Stimulated activated CD8-positive, alpha-beta memory T cell treated with anti-CD3 and anti-CD28 coated beads, Interleukin-4, amount 100 ng/mL, for 48 hours (primary cell): ENCODE results near the gene ZNF566.
A peak's percentile ranks its signal among the peaks of the same experiment; 100 is the strongest.

Experiments
- DNase-seq: peaks from one replicate; pipeline ENCODE4 v3.0.0-alpha.2; 2020

The ZNF566 gene

DNA sequence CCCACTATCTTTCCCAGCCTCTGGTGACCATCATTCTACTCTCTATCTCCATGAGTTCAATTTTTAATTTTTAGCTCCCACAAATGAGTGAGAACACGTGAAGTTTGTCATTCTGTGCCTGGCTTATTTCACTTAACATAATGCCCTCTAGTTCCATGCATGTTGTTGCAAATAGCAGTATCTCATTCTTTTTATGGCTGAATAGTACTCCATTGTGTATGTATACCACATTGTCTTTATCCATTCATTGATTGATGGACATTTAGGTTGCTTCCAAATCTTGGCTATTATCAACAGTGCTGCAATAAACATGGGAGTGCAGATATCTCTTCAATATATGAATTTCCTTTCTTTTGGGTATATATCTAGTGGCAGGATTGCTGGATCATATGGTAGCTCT, 48.0 kb downstream of the ZNF566 start:
- no peak for DNase-seq

DNA sequence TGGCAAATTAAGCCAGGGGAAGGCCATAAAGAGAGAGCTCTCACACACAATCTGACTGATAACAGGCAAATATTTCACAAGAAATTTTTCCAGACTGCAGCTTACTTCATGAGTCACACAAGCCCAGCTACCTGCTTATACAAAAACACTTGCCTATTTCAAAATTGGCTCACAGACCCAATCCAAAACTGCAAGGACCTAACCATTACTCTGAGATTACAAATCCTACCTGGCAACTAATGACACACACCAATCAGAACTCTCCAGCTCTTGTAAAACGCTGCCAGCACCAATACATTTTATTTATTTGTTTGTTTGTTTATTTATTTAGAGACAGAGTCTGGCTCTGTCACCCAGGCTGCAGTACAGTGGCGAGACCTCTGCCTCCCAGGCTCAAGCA, 52.8 kb downstream of the ZNF566 start:
- DNase-seq: no peak

DNA sequence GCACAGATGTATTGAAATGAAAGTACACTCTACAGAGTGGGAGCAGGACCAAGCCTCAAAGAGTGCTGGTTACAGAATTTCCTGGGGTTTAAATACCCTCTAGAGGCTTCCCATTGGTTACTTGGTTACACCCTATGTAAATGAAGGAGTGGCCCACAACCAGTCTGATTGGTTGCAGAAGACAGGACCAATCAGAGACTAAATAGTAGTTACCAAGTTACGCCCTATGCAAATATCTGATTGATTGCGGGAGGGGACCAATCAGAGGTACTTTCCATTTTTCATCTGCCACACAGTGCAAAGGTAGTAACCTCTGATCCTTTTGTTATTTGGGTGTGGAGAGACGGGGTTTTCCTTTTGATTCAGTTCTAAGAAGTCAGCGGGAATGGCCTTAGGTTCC, 65.4 kb downstream of the ZNF566 start:
- no peak for DNase-seq

DNA sequence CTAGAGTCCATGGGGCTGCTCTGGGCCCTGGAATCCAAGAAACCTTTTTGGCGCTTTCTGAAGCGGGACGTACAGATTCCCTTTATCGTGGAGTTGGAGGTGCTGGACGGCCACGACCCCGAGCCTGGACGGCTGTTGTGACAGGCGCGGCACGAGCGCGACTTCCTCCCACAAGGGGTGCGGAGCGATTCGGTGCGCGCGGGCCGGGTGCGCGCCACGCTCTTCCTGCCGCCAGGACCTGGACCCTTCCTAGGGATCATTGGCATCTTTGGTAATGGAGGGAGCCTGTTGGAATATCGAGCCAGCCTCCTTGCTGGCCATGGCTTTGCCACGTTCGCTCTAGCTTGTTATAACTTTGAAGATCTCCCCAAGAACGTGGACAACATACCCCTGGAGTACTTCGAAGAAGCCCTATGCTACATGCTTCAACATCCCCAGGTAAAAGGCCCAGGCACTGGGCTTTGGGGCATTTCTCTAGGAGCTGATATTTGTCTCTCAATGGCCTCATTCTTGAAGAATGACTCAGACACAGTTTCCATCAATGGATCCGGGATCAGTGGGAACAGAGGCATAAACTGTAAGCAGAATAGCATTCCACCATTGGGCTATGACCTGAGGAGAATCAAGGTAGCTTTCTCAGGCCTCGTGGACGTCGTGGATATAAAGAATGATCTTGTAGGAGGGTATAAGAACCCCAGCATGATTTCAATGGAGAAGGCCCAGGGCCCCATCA, 67.4 kb downstream of the ZNF566 start:
- no peak for DNase-seq

DNA sequence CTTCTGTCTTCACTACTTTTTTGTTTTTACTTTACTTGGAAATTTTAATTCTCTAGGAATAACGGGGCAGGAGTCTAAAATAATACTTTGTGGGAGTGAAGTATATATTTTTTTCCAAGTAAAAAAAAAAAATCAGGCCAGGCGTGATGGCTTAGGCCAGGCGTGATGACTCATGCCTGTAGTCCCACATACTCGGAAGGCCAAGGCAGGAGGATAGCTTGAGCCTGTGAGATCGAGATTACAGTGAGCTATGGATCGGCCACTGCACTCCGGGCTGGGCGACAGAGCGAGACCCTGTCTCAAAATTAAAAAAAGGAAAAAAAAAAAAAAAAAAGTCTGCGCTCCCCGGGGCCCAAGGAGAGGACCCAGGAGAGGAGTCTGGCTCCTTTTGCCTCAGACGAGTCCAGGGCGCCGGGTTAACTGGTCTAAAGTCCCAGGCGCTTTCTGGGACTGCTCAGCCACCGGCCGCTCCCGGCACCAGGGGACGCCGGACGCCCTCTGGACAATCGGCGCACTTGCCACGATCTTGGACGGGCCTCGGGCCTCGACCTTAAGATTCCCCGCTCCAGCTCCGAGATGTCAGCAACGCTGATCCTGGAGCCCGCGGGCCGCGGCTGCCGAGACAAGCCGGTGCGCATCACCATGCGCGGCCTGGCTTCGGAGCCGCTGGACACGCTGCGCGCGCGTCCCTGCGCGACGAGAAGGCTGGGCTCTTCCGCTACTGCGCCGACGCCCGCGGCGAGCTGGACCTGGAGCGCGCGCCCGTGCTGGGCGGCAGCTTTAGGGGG, 68.2 kb downstream of the ZNF566 start:
- peak; percentile 23 for DNase-seq

DNA sequence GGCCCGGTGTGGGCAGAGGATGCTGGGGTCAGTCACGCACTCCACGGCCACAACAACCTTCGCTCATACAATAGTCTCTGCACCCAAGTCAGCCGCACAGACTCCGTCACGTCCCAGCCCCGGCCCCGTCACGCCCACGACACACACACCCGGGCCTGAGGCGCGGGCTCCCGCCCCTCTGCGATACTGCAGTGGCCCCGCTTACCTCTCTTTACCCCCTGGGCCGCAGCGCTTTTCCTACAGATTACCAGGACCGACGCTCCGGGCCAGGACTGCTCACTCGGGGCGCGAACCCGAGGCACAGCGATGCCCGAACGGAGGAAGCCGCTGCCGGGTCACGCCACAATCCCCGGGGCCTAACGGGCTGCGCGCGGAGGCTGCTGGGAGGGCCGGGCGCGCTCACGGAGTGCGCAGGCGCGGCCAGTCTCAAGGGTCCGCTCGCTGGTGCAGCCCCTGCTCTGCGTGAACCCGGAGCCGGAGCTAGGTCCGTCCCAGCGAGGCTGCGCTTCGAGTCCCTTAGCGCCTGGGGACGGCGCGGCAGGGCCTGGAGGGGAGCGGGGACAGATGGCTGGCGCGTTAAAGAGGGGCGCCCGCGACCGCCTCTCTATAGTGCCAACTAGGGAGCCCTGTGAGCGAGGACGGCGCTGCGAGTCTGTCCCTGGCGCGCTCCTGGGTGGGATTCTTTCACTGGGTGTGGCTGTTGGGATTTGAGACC, 70.9 kb downstream of the ZNF566 start, which contains the start of gene ZFP82:
Gene ZFP82 (minus strand): TSS at position 358 of the 715 bp plus-strand sequence. CDS start 8,855 bp downstream, outside the sequence.
- peak; percentile 85 for DNase-seq

DNA sequence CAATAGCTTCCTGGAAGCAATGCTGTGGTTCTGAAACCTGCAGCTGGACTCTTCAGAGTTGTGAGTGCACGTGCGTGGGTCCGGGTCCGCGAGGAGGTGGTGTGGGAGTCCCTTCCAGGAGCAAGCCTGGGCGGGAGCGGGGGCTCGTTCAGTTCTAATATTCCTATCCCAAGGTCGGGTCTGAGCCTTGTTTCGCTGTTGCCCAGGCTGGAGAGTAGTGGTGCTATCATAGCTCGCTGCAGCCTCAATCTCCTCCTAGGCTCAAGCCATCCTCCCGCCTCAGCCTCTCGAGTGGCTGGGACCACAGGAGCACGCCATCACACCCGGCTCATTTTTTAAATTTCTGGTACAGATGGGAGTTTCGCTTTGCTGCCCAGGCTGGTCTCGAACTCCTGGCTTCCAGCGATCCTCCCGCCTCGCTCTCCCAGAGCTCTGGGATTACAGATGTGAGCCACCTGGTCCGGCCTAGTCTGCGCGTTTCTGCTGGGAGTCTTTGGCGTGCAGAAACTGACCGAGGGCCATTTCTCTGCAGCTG, 71.5 kb downstream of the ZNF566 start:
- no peak for DNase-seq

DNA sequence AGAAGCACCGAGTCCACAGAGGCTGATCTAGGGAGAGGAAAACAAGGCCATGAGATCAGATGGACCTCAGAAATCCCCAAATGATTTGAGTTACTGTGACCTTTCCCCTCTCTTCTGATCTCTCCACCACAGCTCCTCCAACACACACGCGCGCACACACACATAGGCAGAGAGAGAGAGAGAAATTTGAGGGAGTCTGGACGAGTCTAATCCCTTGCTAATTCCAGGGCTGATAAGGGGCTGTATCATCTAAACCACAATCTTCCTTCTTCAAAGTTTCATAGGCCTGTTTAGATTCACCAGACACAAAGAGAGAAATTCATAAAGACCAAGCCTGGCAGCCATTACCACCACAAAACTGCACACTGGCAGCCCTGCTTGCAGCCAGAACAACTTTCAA, 79.5 kb downstream of the ZNF566 start:
- no peak for DNase-seq

DNA sequence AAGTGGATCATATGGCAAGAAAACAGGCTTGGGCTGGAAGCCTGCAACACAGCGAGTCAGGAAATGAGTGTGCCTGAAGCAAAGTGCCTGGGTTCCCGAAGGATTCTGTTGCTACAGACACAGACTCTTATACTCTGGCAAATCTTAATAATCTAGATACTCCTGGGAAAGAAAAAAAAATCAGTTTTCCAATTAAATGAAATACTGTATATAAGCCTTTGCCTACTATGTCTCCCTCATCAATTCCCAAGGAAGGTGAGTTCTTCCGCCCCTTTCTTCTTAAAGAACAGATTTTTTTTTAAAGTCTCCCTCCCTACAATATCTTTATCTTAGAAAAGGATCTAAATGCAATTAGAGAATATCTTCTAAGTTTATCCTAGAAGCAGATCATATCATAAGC, 81.3 kb downstream of the ZNF566 start:
- DNase-seq: no peak

DNA sequence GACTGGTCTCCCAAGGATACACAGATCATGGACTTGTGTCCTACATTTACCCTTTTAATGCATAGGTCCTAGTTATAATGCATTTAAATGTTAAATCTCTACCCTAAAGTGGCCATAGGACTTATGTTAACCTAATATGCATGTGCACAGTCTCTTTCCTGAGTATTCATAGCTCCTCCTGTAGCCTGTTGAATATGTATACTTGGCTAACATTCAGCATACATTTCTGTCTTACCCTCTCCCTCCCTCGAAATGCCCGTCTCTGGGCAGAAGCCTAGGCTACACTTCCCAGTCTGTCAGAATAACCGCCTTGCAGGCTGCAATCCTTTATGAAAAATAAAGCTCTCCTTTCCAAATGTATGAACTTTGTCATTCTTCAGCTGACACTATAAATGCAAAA, 84.9 kb downstream of the ZNF566 start:
- DNase-seq: no peak

DNA sequence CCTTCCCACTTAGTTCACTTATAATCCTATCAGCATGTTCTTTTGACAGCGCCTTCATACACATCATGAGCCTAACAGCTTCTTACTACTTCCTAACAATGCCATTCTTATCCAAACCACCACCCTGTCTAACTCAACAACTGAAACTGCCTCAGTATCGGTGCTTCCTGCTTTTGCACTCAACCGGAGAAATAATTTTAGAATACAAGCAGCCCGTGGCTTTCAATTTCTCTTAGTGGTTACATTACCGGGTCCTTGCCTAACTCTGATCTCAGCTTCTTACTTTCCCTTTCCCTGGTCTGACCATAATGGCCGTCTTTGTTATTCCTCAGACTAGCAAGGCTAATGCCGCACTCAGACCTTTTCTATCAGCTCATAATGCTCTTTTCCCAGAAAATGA, 87.9 kb downstream of the ZNF566 start:
- no peak for DNase-seq

DNA sequence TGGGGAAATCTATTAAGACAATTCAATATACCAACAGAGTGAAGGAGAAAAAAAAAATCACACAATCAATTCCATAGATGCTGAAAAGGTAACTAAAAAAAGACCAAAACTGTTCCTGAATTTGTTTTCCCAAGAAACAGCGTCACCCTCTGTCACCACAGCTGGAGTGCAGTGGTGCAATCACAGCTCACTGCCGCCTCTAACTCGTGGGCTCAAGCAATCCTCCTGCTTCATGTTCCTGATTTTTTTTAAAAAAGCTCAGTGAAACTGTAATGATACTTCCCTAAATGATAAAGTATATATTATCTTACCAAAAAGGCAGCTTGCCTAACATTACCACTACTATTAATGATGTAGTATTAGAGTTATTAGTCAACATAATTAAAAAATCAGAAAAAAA, 90.8 kb downstream of the ZNF566 start:
- DNase-seq: no peak
